ENCODE results near the gene RPRD2.

The RPRD2 gene

DNA sequence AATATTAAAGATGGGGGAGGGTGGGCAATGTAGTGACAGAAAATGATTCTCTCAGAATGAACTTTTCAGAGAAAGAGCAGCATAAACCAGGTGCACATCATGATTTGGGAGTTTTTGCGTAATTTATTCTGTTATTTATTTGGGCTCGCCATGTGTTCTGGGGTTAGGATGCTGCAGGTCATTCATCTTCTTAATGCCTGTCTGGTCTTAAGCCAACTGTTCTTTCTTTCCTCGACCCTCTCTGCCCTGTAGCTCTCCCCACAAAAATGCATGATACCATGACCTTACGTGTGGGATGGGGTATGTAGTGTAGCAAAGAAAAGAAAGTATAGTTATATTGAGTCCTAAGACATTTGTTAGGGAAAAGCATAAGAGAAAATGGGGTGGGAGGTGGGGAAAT, 110.9 kb downstream of the RPRD2 start:
- no peak for DNase-seq

DNA sequence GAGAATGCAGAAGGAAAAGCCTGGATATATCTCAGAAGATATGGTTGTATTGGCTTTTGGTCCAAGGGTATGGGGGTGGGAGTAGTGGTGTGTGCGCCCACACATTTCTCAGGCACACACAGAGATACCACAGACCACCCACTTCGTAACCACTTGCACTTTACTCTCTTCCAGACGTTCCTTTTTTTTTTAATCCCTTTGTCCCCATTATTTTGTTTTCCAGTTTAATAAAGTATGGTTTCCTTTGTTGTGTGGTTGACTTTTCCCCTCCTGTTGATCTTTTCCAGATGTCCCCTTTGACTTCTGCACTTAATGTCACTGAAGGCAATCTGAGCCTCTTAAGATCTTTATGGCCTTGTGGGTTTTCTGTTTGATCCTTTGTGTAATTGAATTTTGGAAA, 112.8 kb downstream of the RPRD2 start:
- no peak for DNase-seq

DNA sequence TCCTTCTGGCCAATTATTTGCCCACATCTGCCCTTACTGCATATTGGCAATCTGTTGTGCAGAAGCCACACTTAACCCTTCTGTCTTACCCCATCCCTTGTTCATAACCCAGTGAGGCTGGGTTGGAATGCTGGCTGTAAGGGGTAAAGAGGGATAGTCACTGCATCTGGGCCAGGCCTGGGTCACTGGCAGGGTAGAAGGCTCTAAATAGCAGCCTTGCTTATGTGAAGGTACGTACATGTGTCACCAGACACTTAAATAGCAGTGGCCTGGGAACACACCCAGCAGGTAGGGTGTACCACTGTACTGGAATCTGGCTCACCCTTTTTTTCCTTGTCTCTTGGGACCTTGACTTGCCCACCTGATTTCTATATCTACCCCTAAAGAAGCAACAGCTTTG, 113.4 kb downstream of the RPRD2 start:
- DNase-seq, result no peak

DNA sequence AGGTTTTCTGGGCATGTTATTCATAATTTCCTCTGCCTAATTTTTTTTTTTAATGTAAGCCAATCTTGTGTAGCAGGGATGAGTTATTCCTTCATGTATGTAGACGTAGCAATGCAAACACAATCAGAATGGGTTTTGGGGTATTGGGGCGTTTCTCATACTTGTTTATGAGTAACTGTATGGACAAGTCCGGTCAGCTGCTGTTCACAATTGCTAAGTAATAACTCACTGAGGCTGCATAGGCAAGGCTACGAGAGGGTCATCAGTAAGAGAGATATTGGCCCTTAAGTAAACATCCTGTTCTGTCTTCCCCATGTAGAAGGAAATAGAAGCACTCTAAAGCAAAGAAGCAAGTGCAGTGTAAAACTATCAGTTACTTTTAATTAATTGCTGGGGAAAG, 113.8 kb downstream of the RPRD2 start:
- DNase-seq, result no peak

DNA sequence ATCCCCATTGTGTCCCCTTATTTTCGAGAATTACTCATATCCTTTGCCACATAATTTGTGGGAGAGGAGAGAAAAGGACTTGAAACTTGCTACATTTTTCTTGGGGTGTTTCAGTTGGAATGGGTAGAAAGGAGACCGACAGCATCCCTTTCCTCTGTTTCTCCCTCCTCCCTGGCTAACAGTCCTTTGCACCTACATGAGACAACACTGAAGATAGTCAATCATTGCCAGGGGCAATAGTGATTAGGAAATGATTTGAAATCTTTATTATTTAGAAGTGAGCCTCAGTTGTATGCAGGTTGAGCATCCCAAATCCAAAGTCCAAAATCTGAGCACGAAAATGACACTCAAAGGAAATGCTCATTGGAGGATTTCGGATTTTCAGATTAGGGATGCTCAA, 115.4 kb downstream of the RPRD2 start:
- DNase-seq, result no peak

DNA sequence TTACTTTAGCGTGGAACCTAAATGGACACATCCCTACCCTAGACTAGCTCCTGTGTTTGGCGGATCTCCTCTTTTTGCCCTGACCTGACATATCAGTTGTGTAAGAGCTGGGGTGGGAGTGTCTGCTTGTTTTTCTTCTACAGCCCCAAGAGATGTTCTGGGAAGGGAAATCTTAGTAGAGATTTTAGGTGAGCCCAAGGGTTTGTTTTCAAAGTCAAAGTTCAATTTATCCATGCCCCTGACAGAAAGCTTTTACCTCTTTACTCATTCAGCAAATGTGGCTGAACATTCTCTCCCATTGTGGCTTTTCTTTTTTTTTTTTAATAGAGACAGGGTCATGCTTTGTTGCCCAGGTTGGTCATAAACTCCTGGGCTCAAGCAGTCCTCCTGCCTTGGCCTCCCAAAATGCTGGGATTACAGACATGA, 116.0 kb downstream of the RPRD2 start:
- no peak for DNase-seq

DNA sequence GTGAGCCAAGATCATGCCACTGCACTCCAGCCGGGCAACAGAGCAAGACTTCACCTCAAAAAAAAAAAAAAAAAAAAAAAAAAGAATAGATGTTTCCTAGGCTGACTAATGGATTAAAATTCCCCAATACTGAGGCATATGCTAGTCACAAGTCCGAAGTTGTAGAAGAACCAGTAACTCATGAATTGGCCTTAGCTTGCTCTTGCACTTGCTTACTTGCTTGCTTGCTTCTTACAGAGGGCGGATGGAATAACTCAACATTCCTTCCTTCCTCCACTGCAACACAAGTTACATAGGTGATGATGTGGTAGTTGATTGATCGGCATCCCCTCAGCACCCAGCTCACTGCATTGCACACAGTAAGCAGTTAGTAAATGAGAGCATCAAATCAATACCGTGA, 120.5 kb downstream of the RPRD2 start:
- no peak for DNase-seq

DNA sequence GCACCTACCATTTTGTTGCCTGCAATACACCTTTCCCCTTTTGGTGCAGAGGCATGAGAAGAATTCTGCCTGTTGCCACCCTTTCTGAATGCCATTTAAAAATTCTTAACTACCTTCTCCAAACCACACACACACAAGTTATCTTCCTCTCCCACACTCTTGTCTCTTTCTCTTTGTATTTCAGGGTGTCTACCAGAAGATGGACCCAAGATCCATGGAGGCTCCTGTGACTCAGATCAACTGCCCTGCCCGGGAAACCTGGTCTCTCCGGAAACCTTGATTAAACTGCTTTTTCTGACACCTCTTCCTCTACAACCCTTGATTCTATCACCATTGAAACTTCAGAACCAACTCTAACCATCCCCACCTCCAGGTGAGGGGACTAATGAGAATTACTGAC, 120.9 kb downstream of the RPRD2 start:
- no peak for DNase-seq

DNA sequence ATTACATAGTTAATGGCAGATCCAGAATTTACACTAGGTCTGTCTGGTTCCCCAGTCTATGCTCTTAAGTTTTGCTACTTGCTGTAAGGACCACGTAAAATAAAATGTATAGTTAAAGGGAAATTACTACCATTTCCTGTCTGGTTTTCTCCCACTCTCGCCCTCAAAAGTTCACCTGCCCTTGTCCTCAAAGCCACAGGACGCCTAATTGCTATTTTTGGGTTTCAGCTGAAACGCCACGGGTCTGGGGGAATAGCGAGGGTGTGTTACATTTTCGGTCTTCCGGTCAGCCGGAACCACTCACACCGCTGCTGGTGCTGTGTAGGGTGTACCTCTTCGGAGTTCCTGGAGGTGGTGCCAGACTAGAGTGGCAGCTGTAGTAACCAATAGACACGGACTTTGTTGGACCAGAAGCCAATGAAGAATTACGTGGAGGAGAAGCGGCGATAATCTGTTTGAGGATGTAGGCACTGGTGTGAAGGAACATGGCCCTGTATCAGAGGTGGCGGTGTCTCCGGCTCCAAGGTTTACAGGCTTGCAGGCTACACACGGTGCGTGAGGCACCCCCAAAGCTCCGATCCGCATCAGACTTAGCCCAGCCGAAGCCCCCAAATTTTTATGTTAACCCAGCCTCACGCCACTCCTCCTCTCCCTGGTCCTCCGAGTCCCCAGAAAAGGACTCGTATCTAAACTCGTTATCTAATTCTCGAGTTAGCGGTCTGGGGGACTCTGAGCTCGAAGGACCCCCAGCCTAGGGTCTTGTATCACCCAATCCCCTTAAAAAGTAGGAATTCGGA, 123.2 kb downstream of the RPRD2 start, which contains the start of gene TARS2:
TSS of gene TARS2 (plus strand) at position 454 of the 797 bp plus-strand sequence. CDS start at position 486, 32 bp downstream.
- DNase-seq, result peak; percentile 95

DNA sequence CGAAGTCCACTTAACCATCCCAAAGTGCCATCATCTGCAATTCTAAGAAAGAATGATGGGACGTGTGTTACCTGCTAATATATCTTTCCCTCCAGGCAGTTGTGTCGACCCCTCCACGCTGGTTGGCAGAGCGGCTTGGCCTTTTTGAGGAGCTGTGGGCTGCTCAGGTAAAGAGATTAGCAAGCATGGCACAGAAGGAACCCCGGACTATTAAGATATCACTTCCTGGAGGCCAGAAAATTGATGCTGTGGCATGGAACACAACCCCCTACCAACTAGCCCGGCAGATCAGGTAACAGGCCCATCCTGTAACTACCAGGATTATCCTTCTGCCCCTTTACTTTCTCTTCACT, 123.8 kb downstream of the RPRD2 start:
- no peak for DNase-seq

DNA sequence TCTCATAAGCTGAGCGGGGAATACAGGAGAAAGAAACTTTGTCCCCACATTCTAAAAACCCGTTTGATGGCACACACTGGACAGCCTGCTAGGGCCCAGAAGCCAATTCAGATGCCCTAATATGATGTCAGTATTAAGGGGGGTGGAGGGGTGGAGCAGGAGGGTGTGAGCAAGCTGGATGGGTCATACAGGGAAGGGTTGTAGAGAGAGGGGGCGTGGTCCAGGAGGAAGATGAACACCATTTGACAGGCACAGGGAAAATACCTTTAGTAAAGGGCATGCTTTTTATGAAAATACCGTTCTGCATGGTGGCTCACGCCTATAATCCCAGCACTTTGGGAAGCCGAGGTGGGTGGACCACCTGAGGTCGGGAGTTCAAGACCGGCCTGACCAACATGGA, 129.2 kb downstream of the RPRD2 start:
- no peak for DNase-seq

DNA sequence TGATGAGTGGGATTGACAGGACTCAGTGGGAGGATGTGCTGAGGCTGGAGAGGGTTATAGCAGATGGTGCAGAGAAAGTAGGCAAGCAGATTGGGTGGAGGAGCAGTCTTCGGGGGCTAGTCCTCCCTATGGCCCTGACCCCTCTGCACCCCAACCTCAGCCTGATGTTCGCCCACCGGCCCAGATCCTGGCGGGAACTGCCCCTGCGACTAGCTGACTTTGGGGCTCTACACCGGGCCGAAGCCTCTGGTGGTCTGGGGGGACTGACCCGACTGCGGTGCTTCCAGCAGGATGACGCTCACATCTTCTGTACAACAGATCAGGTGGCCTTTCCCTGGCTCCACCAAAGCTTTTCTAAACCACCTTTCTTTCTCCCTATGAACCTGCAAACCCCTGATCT, 134.4 kb downstream of the RPRD2 start:
- DNase-seq, result no peak

DNA sequence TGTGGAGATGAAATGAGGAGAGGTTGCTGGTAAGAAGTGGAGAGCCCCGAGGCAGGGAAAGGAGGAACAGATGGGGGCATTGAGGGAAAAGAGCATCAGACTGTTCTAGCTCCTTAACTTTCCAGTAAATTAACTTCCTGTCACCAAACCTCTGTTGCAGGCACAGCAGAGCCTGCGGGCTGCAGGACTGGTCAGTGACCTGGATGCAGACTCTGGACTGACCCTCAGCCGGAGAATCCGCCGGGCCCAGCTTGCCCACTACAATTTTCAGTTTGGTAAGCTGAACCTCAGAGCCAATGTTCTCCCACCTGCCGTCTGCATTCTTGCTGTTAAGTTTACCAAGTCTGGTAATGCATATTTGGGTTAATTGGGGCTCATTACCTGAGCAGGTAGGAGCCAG, 141.5 kb downstream of the RPRD2 start:
- no peak for DNase-seq

DNA sequence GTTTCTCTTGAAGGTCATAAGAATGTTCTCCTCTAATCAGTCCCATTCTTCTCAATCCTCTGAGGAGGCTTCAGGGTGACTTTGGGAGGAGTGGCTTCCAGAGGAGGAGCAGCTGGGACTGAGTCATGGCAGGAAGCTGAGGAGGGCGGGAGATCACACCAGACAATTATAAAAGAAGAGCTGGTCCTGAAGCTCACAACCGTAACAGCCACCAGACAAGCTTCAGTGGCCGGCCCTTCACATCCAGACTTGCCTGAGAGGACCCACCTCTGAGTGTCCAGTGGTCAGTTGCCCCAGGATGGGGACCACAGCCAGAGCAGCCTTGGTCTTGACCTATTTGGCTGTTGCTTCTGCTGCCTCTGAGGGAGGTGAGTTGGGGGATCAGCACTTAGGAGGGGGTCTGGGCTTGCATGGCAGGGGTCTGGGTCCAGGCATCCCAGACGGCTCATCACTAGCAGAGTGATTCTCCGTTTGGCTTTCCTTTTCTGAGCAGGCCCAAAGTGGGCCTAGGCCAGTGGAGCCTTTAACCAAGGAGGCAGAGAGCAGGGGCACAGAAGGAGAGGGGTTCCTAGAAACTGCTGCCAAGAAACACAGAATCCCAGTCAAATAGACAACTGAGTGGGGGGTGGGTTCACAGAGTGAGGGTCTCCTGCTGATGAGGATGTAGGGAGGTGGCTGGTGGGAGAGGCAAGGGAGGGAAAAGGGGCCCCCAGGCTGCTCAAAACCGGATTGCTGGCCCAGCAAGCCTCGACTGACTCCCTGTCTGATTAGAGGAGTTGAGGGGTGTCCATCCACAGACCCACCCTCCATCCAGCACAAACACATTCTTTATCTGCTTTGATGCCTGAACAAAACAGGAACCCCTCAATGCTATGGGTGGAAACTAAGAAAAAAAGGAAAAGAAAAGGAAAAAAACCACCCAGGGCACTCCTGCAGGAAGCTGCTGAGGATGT, 144.2 kb downstream of the RPRD2 start, which contains the start of gene ECM1:
TSS of gene ECM1 (plus strand) at position 198 of the 953 bp plus-strand sequence. CDS start at position 299, 101 bp downstream.
- no peak for DNase-seq

DNA sequence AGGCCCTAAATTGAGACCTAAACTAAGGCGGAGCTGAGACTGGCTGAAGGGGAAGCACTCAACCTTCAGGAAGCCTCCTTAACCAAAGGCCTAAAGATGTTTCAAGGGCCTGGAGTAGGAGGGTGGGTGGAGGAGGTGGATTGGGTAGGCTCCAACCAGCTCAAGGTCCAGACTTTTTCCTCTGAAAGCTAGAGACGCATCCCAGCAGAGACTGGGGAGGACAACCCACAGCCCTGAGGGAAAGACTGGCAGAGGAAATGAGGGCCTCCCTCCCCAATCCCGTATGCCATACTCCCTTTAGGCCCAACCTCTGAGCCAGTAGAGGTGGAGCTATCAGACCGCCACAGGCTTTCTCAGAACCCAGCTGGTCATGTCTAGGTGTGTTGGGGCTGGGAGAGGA, 145.0 kb downstream of the RPRD2 start:
- DNase-seq, result no peak

DNA sequence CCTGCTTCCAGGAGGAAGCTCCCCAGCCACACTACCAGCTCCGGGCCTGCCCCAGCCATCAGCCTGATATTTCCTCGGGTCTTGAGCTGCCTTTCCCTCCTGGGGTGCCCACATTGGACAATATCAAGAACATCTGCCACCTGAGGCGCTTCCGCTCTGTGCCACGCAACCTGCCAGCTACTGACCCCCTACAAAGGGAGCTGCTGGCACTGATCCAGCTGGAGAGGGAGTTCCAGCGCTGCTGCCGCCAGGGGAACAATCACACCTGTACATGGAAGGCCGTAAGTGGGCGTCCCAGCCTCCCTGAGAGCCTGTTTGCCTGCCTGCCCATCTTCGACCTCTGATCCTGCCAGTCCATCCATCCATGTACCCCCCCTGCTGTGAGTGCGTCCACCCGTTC, 147.6 kb downstream of the RPRD2 start:
- DNase-seq, result no peak

DNA sequence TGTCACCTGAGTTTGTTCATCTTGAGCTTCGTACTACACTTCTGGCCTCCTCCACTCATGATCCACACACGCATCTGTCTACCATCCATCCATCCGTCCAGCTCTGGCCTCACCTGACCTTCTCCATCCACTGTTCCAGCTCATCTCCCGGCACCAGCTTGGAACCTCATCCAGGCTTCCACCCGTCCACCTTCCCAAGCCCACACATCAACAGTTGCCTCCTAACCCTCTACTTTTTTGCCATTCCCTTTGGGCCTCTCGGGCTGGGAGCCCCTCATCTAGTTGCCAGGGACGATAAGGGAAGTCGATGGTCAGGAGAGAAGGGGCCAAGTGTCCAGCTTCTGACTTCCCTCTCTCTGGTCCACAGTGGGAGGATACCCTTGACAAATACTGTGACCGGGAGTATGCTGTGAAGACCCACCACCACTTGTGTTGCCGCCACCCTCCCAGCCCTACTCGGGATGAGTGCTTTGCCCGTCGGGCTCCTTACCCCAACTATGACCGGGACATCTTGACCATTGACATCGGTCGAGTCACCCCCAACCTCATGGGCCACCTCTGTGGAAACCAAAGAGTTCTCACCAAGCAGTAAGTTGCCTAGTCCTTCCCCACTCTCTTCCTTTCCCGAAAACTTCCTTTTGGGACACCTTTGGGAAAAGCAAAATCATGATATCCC, 148.2 kb downstream of the RPRD2 start:
- no peak for DNase-seq

DNA sequence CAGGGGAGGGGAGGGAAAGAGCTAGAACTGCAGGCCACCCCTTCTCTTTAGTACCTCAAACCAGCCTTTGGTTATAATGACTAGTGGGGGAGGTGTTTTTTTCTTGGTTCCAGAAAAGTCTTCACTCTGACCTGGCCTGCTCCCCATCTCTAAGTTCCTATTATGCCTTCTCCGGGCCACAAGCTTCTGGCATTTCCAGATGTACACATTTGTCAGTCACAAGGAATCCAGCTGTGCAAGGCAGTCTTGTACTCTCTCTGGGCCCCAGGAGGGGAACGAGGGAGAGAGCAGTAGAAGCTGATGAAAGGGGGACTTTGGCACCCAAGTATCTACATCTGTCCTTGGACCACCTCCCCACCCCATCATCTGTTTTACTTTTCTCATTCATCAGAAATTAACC, 148.9 kb downstream of the RPRD2 start:
- no peak for DNase-seq

DNA sequence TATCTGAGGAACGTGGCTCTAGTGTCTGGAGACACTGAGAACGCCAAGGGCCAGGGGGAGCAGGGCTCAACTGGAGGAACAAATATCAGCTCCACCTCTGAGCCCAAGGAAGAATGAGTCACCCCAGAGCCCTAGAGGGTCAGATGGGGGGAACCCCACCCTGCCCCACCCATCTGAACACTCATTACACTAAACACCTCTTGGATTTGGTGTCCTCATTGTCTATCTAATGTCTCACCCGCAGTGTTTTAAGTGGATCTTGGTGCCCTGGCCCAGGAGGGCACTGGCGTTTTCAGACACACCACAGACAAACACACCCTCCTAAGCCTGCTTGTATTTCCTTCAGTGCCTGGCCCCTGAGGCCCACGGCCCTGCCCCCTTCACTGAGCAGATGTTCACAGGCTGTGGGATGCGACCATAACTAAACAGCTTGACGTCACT, 149.4 kb downstream of the RPRD2 start:
- DNase-seq, result no peak

DNA sequence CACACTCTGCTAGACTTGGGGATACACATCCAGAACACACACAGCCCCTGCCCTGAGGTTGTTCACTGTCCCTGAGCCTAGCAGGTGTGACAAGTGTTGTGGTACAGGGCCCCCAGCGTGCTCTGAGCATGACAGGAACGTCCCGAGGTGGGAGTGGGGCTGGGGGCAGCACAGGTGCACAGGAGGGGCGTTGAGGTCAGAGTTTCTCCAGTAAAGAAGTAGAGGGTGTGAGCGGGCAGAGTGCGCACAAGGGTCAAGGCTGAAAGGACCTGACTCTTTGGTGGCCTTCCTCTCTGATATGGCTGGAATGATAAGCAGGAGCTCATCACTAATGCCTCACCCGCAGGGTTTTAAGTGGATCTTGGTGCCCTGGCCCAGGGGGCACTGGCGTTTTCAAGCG, 150.3 kb downstream of the RPRD2 start:
- no peak for DNase-seq

DNA sequence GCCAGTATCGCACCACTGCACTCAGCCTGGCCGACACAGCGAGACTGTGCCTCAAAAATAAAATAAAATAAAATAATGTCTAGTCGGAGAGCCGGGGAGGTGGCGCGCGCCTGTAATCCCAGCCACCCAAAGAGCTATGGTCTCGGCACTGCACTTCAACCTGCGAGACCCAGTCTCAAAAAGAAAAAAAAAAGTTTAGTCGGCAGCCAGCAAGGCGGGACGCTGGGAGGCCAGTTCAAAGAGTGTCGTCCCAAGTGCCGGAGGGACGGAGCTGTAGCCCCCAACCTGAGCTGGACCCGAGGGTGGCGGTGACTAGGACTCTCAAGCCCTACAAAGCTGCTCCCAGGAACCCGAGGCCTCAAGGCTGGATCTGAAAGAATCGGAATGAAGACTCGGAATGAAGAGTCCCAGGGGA, 151.0 kb downstream of the RPRD2 start:
- DNase-seq, result no peak

DNA sequence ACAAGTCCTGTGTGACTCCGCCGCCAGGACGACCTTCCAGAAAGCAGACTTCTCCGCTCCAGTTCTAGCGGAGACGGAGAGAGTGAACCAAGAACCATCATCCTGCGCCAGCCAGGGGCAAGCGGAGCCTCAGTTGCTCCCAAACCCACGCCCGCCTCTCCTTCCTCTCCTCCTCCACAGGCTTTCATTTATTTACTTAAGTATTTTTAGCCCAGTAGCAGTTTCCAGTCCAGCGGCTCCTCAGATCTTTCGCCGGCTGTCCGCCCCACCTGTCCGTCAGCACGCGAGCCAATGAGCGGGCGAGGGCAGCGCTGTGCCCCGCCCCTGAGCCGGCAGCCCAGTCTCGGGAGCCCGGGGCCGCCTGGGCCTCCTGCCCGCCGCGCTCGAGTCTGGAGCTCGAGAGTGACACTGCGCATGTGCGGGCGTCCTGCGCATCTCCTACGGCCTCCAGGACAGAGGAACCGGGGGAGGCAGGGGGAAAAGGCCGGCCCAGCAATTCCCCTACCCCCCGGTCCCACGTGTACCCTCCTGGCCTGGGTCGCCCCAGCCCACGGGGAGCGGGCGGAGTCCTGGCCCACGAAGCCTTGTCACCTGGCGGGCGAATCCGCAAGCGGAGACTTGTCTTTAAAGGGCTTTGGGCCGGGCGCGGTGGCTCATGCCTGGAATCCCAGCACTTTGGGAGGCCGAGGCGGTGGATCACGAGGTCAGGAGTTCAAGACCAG, 151.5 kb downstream of the RPRD2 start, which contains the start of gene FALEC:
TSS of gene FALEC (plus strand) at position 425 of the 722 bp plus-strand sequence.
- DNase-seq, result peak; percentile 93
